Measurements from ENCODE around the gene PUDP.
A peak's percentile ranks its signal among the peaks of the same experiment; 100 is the strongest.
"Not testable (repeated sequence)": the region's sequence is repeated elsewhere in the genome, so short reads cannot be mapped to it uniquely, and the experiment has no call there.

Gene PUDP

DNA sequence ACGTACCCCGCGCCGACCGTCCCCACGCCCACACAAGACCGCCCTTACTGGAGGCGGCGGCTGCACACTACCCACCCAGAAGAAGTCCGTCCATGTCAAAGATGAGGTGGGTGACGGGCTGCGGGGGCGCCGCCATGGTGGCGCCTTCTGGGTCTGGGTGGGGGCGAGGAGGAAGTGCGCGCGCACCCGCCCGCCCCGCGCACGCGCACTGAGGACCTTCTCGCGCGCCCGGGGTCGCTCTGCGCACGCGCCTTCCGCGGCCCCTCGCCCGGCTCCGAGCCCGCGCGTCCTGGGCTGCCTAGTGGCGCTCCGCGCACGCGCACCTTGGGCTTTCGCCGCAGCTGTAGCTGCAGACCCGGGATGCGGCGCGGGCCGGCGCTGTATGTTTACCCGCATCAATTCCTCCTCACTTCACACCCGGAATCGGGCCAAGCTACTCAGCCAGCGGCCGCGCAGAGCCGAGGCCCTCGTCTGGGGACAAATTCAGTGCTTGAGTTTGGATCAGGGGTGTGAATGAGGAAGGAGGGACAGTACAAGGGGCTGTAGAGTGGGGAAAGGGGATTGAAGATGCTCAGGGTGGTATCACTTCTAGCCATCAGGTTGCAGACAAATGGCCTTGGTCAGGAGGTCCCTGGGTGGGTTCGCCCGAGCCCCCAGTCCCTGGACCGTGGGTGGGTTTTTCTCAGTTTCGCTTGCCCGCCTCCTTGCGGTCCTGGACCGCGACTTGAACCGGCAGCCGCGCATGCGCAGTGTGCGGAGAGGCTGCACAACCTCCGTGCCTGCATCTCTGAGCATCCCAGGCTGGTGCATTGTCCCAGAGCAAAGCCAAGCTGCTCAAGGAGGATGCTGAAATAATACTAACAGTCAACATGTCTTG is at the start of gene PUDP:
Gene PUDP (minus strand): TSS at position 176 of the 877 bp plus-strand sequence. CDS start 40 bp downstream, at position 136.
- DNase-seq: peak; percentile 83

- DNase-seq: no peak
Measured at GRCh38 chrX:7194606-7195005, 46.7 kb upstream of the PUDP start.

GRCh38 chrX:7192871-7193270 is 44.9 kb upstream of the PUDP start:
- no peak for DNase-seq

DNA sequence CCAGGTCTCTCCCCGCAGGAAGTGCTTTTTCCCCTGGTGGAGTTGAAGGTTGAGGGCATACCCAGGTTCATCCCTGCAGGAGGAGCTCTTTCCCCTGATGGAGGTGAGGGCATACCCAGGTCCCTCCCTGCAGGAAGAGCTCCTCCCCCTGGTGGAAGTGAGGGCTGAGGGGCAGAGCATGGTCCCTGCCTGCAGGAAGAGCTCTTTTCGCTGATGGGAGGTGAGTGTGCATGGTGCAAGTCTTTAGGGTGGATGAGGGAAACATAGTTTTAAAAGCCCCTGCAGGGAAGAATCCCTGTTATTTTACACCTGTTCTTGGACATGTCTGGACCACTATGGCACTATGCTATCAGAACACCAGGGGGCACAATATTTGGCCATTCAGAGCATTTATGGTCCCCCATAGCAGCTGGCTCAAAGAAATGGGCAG is 43.7 kb upstream of the PUDP start:
- no peak for DNase-seq

- DNase-seq: no peak
Measured at GRCh38 chrX:7190157-7190556, 42.2 kb upstream of the PUDP start.

- no peak for DNase-seq
Measured at GRCh38 chrX:7188672-7189071, 40.7 kb upstream of the PUDP start.

DNA sequence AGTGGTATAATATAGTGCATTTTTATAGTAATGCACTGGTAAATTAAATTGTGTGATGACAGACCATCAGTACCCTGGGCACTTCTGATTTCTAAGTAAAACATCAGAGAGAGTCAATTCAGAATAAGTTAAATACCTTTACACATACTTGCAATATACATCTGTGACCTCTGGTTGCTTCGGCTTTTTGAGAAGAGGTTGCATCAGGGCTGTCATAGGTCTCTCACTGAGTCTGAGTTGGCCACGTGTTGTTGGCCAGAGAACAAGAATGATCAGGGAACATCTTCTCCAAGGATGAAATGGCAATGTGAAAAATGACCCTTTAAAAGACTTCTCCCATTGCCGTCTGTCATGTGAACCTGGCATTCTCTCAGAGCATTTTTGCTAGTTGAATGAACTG is 36.9 kb upstream of the PUDP start:
- DNase-seq: no peak

DNA sequence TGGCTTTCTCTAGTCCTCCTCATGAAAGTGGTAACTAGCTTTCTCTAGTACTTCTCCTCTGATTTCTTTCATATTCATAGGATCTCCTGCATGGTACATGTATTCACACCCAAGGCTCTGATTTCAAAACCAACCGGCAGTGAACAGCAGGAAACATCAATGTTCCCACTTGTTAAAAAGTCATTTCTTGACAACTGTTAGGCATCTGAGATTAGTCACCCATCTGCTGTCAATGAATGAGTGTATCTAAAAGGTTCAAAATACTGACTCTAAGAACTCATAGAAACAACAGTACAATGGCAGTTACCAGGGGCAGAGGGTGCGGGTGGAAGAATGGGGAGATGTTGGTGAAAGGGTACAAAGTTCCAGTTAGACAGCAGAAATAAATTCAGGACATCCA is 31.5 kb upstream of the PUDP start:
- DNase-seq: no peak

- DNase-seq: not testable (repeated sequence)
Measured at GRCh38 chrX:7178859-7179258, 30.9 kb upstream of the PUDP start.

- no peak for DNase-seq
Measured at GRCh38 chrX:7170898-7171297, 22.9 kb upstream of the PUDP start.

DNA sequence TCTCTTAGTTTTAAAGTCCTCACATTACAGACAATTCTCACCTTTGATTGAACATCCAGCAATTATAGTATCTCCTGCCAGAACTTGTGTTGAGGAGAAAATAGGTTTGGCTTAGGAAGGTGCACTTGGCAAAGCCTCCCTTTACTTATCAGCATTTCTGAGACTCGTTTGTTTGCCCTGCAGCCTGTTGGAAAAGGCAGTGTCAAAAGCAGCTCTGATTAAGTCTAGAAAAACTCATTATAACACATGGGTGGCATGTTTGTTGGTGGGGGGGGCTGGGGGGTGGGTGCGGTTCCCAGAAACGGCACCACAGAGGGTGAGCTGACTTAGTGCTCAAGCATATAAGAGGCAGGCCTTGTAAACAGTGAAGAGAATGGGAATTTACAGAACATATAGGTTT is 21.7 kb upstream of the PUDP start:
- no peak for DNase-seq

DNA sequence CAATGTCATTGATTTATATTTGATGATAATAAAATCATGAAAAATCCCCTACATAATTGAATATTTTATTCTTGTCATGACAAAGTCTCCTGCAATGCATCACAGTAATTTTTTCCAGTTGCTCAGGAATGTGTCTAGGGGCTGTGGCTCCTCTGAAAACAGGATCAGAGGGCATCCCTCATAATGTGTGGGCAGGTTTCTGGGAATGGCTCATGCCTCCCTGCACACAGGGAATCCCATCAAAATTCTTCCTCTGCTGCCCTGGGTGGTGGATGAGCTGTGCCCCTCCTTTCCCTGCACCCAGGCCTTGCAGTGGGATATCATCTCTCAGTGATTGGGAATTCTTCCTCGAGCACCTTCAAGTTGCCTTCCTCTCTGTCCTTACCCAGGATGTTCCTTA is 20.4 kb upstream of the PUDP start:
- DNase-seq: no peak

GRCh38 chrX:7164174-7164573 is 16.2 kb upstream of the PUDP start:
- DNase-seq: no peak

- DNase-seq: no peak
Measured at GRCh38 chrX:7163146-7163677, 15.3 kb upstream of the PUDP start.

GRCh38 chrX:7159149-7159861 is 11.4 kb upstream of the PUDP start:
- no peak for DNase-seq

- DNase-seq: no peak
Measured at GRCh38 chrX:7158468-7158990, 10.6 kb upstream of the PUDP start.

DNA sequence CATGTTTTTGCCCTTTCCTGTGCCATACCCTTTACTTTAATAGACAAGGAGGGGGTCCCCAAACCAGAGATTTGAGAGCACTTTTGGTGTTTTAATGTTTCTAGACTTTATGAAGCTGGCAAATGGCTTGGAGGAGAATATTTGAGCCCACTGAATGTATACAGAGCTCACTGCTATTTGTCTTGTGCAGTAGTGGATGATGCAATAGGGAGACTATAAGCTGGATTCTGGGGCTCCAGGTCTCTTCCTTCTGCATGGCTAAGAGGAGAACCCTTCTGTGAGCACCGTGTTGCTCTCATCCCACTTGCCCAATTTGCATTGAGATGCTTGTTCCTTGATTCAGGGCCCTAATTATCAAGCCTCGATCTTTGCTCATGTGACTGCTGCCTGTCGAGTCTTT is 8.9 kb upstream of the PUDP start:
- no peak for DNase-seq

- DNase-seq: no peak
Measured at GRCh38 chrX:7155163-7155562, 7.2 kb upstream of the PUDP start.

GRCh38 chrX:7154041-7154597 is 6.2 kb upstream of the PUDP start:
- DNase-seq: no peak

GRCh38 chrX:7153231-7153630 is 5.3 kb upstream of the PUDP start:
- DNase-seq: no peak

- DNase-seq: no peak
Measured at GRCh38 chrX:7149411-7149810, 1.5 kb upstream of the PUDP start.

GRCh38 chrX:7147413-7147977 is 458 bp downstream of the PUDP start, which contains the start of gene STS:
TSS of gene STS (plus strand) at chrX:7147712. CDS start at chrX:7253200, 105,488 bp downstream.
- DNase-seq: no peak
